Stimulated activated naive CD8-positive, alpha-beta T cell treated with anti-CD3 and anti-CD28 coated beads, Interleukin-15, amount 100 ng/mL, for 72 hours (primary cell): Measurements from ENCODE around the gene STXBP5L.
"Not testable (repeated sequence)": the region's sequence is repeated elsewhere in the genome, so short reads cannot be mapped to it uniquely, and the experiment has no call there.

Source experiments
- ATAC-seq: fragments of 150-1000 bp; cut with Tn5 transposase; 2 replicates; pipeline ENCODE4 v1.10.0; 2021; ENCODE audit warnings: mild to moderate bottlenecking, moderate library complexity
- DNase-seq, 2 donors: peaks; one replicate each; pipeline ENCODE4 v3.0.0; 2021 to 2022
- H3K27ac Mint-ChIP-seq, 2 donors: one replicate each; pipeline ENCODE4 v1.8.0; 2022; ENCODE audit warnings: mild to moderate bottlenecking in 2 of 2, mixed read lengths in 2 of 2, moderate library complexity in 2 of 2
- H3K27me3 Mint-ChIP-seq: one replicate; pipeline ENCODE4 v1.8.0; 2022; ENCODE audit warnings: mixed read lengths
- H3K4me1 Mint-ChIP-seq: one replicate; pipeline ENCODE4 v1.8.0; 2022; ENCODE audit warnings: mild to moderate bottlenecking, mixed read lengths
- H3K4me3 Mint-ChIP-seq, 2 donors: one replicate each; pipeline ENCODE4 v1.8.0; 2022; ENCODE audit warnings: mild to moderate bottlenecking in 2 of 2, mixed read lengths in 2 of 2, moderate library complexity in 1 of 2
- H3K9me3 Mint-ChIP-seq, 2 donors: one replicate each; pipeline ENCODE4 v1.8.0; 2022; ENCODE audit warnings: mixed read lengths in 2 of 2

The STXBP5L gene

GRCh38 chr3:121252676-121253075, 344.7 kb downstream of the STXBP5L start:
- peaks cover 0 to 15% of the 10 kb centered on the region in 2 donors for H3K9me3 Mint-ChIP-seq
- H3K27ac Mint-ChIP-seq = no peak overlapping the region

GRCh38 chr3:121269389-121269788, 361.4 kb downstream of the STXBP5L start:
- ATAC-seq (no peak), DNase-seq (no peak)
- Mint-ChIP-seq H3K4me1 (no peaks in the 10 kb centered on the region), H3K9me3 (peaks cover 20 to 23% of the 10 kb centered on the region in 2 donors), H3K4me3 (no peak overlapping the region), H3K27me3 (no peaks in the 10 kb centered on the region), H3K27ac (no peak overlapping the region)

More at GRCh38 chr3:121252676-121253075, 344.7 kb downstream of the STXBP5L start:
- ATAC-seq = no peak
- H3K27me3 Mint-ChIP-seq = no peaks in the 10 kb centered on the region
- no peak for DNase-seq
- H3K4me3 Mint-ChIP-seq = no peak overlapping the region
- H3K4me1 Mint-ChIP-seq = no peaks in the 10 kb centered on the region

- peaks cover 27 to 28% of the 10 kb centered on the region in 2 donors for H3K9me3 Mint-ChIP-seq
- no peak overlapping the region for H3K27ac Mint-ChIP-seq
- no peak overlapping the region for H3K4me3 Mint-ChIP-seq
- no peaks in the 10 kb centered on the region for H3K27me3 Mint-ChIP-seq
- DNase-seq (no peak), ATAC-seq (no peak)
- no peaks in the 10 kb centered on the region for H3K4me1 Mint-ChIP-seq
Observed at GRCh38 chr3:121274411-121274810, 366.4 kb downstream of the STXBP5L start.

GRCh38 chr3:121295452-121295851, 387.4 kb downstream of the STXBP5L start:
- H3K4me1 Mint-ChIP-seq = no peaks in the 10 kb centered on the region
- ATAC-seq = no peak
- H3K9me3 Mint-ChIP-seq = no peaks in the 10 kb centered on the region
- H3K4me3 Mint-ChIP-seq = no peak overlapping the region
- H3K27ac Mint-ChIP-seq = no peak overlapping the region
- H3K27me3 Mint-ChIP-seq = no peaks in the 10 kb centered on the region
- DNase-seq = no peak

- Mint-ChIP-seq H3K27ac (no peak overlapping the region), H3K4me3 (no peak overlapping the region), H3K4me1 (no peaks in the 10 kb centered on the region), H3K27me3 (no peaks in the 10 kb centered on the region), H3K9me3 (no peaks in the 10 kb centered on the region)
- no peak for DNase-seq
- ATAC-seq = no peak
Observed at GRCh38 chr3:121295979-121296378, 388.0 kb downstream of the STXBP5L start.

GRCh38 chr3:121324320-121324719, 416.3 kb downstream of the STXBP5L start:
- Mint-ChIP-seq H3K9me3 (no peaks in the 10 kb centered on the region), H3K4me1 (no peaks in the 10 kb centered on the region), H3K4me3 (no peak overlapping the region), H3K27ac (no peak overlapping the region), H3K27me3 (peaks cover 8% of the 10 kb centered on the region)
- ATAC-seq = no peak
- DNase-seq = no peak

- ATAC-seq (no peak), DNase-seq (no peak)
- peaks cover 13% of the 10 kb centered on the region for H3K27me3 Mint-ChIP-seq
- no peaks in the 10 kb centered on the region for H3K9me3 Mint-ChIP-seq
- H3K27ac Mint-ChIP-seq = no peak overlapping the region
- no peaks in the 10 kb centered on the region for H3K4me1 Mint-ChIP-seq
- H3K4me3 Mint-ChIP-seq = no peak overlapping the region
Observed at GRCh38 chr3:121330118-121330517, 422.1 kb downstream of the STXBP5L start.

- no peak overlapping the region for H3K4me3 Mint-ChIP-seq
- no peak overlapping the region for H3K27ac Mint-ChIP-seq
- no peaks in the 10 kb centered on the region for H3K9me3 Mint-ChIP-seq
- H3K4me1 Mint-ChIP-seq = no peaks in the 10 kb centered on the region
- no peak for DNase-seq
- no peak for ATAC-seq
- H3K27me3 Mint-ChIP-seq = peaks cover 13% of the 10 kb centered on the region
Observed at GRCh38 chr3:121330634-121331033, 422.6 kb downstream of the STXBP5L start.

- H3K27ac Mint-ChIP-seq, H3K4me3 Mint-ChIP-seq, ATAC-seq, DNase-seq, H3K4me1 Mint-ChIP-seq, H3K27me3 Mint-ChIP-seq: not testable (repeated sequence)
- H3K9me3 Mint-ChIP-seq = peaks cover 20 to 39% of the 10 kb centered on the region in 2 donors
Observed at GRCh38 chr3:121355960-121356359, 448.0 kb downstream of the STXBP5L start.

- H3K4me1 Mint-ChIP-seq = no peaks in the 10 kb centered on the region
- H3K27me3 Mint-ChIP-seq = peaks cover 8% of the 10 kb centered on the region
- H3K9me3 Mint-ChIP-seq = peaks cover 16 to 27% of the 10 kb centered on the region in 2 donors
- H3K27ac Mint-ChIP-seq = no peak overlapping the region
- ATAC-seq (no peak), DNase-seq (no peak)
- H3K4me3 Mint-ChIP-seq = no peak overlapping the region
Observed at GRCh38 chr3:121362035-121362734, 454.2 kb downstream of the STXBP5L start.

GRCh38 chr3:121388308-121388707, 480.3 kb downstream of the STXBP5L start:
- not testable (repeated sequence) for H3K4me3 Mint-ChIP-seq

GRCh38 chr3:121395967-121396366, 488.0 kb downstream of the STXBP5L start:
- not testable (repeated sequence) for DNase-seq, H3K4me3 Mint-ChIP-seq, ATAC-seq, H3K4me1 Mint-ChIP-seq, H3K9me3 Mint-ChIP-seq, H3K27ac Mint-ChIP-seq
- peaks cover 24% of the 10 kb centered on the region for H3K27me3 Mint-ChIP-seq

More at GRCh38 chr3:121388308-121388707, 480.3 kb downstream of the STXBP5L start:
- H3K27me3 Mint-ChIP-seq, H3K4me1 Mint-ChIP-seq, DNase-seq, H3K27ac Mint-ChIP-seq, ATAC-seq: not testable (repeated sequence)
- H3K9me3 Mint-ChIP-seq = peaks cover 8 to 13% of the 10 kb centered on the region in 2 donors

- H3K4me1 Mint-ChIP-seq, DNase-seq, ATAC-seq, H3K4me3 Mint-ChIP-seq, H3K9me3 Mint-ChIP-seq, H3K27ac Mint-ChIP-seq: not testable (repeated sequence)
- H3K27me3 Mint-ChIP-seq = peaks cover 24% of the 10 kb centered on the region
Observed at GRCh38 chr3:121398051-121398450, 490.0 kb downstream of the STXBP5L start.

- Mint-ChIP-seq H3K27me3 (peaks cover 24% of the 10 kb centered on the region), H3K4me1 (no peaks in the 10 kb centered on the region), H3K4me3 (no peak overlapping the region), H3K9me3 (no peaks in the 10 kb centered on the region), H3K27ac (no peak overlapping the region)
- ATAC-seq = no peak
- DNase-seq = no peak
Observed at GRCh38 chr3:121399820-121400219, 491.8 kb downstream of the STXBP5L start.

- ATAC-seq (no peak), DNase-seq (no peak)
- no peaks in the 10 kb centered on the region for H3K27me3 Mint-ChIP-seq
- H3K4me3 Mint-ChIP-seq = no peak overlapping the region
- H3K9me3 Mint-ChIP-seq = no peaks in the 10 kb centered on the region
- H3K27ac Mint-ChIP-seq = no peak overlapping the region
- peaks cover 6% of the 10 kb centered on the region for H3K4me1 Mint-ChIP-seq
Observed at GRCh38 chr3:121405631-121406030, 497.6 kb downstream of the STXBP5L start.

GRCh38 chr3:121411523-121411922, 503.5 kb downstream of the STXBP5L start:
- Mint-ChIP-seq H3K9me3 (no peaks in the 10 kb centered on the region), H3K4me1 (peaks cover 6% of the 10 kb centered on the region), H3K27ac (no peak overlapping the region), H3K4me3 (no peak overlapping the region), H3K27me3 (no peaks in the 10 kb centered on the region)
- no peak for DNase-seq
- ATAC-seq = peak; percentile 56

- no peak overlapping the region for H3K4me3 Mint-ChIP-seq
- no peaks in the 10 kb centered on the region for H3K9me3 Mint-ChIP-seq
- no peak overlapping the region for H3K27ac Mint-ChIP-seq
- ATAC-seq (peak; percentile 69), DNase-seq (no peak)
- peaks cover 3% of the 10 kb centered on the region for H3K4me1 Mint-ChIP-seq
- no peaks in the 10 kb centered on the region for H3K27me3 Mint-ChIP-seq
Observed at GRCh38 chr3:121414924-121415323, 506.9 kb downstream of the STXBP5L start.
